ENCODE measurements around the gene RASGEF1C.

RASGEF1C gene

DNA sequence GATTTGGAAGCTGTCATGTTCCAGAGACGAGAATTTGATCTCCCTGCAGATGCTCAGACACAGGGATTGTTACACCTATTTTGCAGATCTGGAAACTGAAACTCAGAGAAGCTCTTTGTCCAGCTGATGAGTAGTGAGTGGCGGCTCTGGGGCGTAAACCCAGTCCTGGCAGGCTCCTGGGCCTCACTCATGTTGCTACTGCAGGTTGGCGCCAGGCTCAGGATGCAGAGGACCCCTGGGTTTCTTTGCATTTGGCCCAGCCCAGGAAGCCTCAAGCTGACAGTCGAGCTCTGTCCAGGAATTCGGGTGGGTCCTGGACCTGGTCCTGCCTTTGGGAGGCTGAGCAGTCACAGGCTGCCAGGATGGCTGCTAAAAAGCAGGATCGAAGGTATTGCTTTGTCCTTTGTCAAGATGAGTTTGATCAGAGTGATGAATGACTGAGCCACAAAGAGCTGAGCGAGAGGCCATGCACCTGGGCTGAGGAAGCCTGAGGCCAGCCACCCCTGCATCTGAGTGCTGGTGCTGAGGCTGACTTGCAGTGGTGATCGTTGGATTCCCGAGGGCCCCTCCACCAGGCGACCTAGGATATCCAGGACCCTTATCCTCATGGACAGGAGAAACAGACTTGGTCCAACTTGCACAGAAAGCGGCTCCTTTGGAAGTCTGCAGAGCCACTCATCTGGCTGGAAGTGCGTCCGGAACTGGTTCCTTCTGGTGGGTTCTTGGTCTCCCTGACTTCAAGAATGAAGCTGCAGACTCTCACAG is 129.1 kb downstream of the RASGEF1C start:
- DNase-seq, result no peak

DNA sequence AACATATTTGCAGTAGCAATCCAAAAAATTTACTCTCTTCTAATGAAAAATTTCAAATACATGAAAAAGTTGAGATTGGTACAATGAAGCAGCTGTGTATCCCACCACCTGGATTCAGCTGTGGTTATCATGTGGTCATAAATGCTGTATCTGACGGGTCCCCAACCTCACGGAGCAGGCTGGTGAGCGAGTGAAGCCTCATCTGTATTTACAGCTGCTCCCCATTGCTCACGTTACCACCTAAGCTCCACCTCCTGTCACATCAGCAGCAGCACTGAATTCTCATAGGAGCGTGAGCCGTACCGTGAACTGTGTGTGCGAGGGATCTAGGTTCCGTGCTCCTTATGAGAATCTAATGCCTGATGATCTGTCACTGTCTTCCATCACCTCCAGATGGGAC is 130.7 kb downstream of the RASGEF1C start:
- DNase-seq, result no peak

DNA sequence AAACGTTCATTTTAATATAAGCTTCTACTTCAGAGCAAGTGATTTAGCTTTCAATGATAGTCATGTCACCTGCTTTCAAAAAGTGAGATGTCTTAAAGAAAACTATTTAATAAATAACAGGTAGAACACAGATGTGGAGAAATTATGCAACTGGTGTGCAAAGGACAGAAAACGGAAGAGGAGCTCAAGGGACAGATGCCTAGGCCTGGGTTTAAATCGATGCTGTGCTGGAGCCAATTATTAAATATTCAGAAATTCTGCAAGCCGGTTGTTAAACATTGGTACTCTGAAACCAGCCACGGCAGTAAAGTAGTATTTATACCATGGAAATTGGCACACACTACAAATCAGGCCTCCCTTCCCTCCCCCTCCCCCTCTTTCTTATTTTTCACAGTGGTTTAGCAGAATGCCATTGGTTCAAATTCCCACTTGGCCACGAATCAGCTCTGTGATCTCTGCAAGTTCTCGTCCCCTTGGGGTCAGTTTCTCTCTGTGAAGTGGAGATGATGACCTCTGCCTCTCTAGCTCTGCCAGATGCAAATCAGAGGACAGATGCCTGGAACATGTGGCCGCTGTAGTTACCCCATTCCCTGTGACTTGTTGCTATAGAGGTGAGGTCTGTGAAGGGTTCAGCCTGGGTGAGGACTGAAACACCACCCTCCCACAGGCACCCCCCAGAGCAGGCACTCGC is 131.3 kb downstream of the RASGEF1C start:
- DNase-seq, result no peak

DNA sequence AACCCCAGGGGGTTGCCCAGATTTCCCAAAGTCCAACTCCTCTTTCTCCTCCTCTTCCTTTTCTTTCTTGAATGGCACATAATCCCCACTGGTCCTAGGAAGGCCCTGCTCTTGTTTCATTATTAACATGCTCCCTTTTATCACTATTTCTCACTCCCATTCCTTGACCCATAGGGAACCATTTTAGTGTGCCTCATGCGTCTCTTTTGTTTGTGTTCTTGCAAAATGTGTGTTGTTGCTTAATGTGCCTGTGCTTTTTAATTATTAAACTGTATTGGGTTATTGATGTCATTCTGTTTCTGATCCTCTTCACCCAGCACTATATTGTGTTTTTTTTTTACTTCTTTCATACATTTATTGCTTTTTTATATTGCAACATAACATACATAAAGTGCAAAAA is 133.3 kb downstream of the RASGEF1C start:
- DNase-seq, result no peak

DNA sequence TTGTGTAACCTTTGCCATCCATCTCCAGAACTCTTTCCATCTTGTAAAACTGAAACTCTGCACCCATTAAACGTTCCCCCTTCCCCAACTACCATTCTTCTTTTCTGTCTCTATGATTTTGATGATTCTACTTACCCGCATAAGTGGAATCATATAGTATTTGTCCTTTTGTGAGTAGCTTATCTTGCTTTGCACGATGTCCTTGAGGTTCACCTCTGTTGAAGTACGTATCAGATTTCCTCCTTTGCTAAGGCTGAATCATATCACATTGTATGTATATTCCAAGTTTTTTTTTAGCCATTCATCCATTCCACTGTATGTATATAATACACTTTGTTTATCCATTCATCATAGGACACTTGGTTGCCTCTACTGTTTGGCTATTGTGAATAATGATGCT is 134.5 kb downstream of the RASGEF1C start:
- DNase-seq, result no peak

DNA sequence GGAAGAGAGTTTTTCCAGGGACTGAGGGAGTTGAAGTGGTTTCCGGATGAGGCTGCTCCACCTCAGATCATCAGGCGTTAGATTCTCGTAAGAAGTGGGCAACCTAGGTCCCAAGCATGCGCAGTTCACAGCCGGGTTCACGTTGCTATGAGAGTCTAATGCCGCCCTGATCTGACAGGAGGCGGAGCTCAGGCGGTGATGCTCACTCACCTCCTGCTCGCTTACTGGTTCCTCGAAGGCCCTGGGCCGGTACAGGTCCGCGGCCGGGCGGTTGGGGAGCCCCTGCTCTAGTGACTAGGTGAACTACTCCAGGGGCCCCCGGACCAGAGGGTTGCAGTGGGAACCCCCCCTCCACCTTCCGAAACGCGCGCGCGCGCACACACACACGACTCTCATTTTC is 136.5 kb downstream of the RASGEF1C start:
- DNase-seq, result no peak

DNA sequence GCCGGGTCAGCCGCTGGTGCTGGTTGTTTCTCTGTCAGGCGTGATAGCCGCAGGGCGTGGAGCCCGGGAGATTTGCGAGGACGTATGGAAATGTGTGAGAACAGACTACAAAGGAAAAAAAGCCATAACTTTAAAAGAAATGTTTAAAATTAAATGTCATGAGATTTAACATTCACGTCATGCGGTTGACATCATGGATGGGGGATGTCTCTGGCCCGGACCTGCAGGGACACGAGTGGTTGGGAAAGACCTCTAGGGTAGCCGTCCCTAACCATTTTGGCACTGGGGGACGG is 136.8 kb downstream of the RASGEF1C start:
- DNase-seq, result no peak

DNA sequence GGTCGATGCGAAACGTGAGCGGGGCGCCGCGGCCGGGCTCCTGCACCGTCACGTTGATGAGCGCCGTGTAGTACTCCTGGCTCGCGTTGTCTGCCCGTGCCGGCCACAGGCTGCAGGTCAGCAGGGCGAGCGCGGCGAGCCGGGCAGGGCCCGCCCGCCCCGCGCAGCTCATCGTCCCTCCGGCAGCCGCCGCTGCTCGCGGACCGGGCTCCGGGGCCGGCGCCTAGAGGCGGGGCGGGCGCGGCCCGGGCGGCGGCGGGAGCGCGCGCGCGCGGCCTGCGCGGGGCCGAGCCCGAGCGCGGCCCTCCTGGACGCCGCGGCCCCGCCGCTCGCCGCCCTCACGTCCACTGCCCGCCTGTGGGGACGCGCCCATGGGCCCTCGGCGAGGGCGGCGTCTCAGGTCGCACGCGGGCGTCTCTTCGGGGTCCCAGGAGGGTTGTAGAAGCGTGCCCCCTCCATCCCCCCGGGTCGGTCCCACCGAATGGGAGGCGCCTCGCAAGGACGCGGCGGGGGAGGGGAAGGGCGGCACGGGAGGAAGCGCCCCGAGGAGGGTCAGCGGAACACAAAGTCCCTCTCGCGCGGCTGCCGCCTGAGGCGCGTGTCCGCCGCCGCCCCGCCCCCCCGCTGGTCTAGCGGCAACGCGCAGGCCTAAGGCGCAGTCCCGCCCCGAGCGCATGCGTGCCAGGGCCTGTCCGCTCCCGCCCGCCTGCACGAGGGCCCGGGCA is 137.3 kb downstream of the RASGEF1C start, which contains the start of gene RNF130:
RNF130 (minus strand) TSS at position 229 of the 725 bp plus-strand sequence; CDS start at position 172, 57 bp downstream.
- DNase-seq, result peak; percentile 95

DNA sequence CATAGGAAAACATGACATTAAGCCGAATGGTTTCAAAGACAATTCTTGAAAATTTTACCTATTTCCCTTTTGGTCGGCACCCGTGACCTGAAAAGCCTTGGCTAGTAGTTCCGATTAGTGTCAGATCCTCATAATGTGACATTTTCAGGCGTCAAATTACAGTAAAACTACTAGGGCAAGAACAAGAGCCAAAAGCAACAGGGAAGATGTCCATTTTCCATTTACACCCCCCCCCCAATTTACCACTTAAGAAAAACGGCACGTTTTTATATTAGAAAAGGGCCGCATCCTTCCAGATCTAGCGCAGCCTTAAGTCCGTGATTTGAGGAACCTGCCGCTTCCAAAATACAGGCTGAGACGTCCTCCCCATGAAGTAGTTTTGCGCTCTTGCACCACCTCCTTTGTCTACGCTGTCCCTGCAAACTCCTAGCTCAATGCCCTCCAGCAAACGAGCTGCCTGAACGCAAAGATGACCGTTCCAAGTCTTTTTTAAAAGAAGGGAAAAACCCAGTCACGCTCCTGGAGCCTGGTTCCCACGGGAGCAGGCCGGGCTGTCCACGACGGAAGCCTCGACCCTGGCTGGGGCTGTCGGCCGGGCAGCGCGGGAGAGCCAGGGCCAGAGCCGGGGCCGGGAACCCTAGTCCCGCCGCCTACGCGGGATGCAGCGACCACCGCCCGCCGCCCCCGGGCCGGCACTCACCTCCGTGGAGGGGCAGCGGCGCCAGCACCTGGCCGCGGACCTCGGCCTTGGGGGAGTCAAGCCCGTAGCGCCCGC is 138.1 kb downstream of the RASGEF1C start:
- peak; percentile 72 for DNase-seq

DNA sequence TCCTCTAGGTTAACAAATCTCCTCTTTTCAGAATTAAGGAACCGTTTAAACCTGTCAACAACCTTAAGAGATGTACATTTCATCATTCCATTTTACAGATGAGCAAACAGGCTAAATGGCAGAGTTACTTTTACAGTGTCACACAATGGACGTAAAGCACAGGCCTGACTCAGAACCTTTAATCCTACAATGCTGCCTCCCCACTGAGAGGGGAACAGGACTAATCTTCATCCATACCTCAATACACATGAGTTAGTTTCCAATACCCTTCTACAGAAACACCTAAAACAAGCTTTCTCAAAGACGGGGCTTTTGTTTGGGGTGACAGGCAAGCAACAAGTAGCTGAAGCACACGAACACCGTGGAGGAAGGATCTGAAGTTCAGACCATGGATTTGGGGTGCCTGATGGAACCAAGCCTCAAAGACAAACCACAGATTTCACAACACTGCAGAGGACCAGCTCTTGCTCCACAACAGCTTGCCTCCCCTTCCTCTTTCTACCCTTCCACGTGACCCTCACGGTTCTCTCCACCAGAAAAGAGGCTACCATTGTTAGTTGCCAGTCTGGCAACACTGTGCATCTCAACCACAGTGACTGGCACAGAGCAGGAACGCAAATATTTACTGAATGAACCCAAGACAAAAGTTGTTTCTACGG is 139.3 kb downstream of the RASGEF1C start:
- no peak for DNase-seq

DNA sequence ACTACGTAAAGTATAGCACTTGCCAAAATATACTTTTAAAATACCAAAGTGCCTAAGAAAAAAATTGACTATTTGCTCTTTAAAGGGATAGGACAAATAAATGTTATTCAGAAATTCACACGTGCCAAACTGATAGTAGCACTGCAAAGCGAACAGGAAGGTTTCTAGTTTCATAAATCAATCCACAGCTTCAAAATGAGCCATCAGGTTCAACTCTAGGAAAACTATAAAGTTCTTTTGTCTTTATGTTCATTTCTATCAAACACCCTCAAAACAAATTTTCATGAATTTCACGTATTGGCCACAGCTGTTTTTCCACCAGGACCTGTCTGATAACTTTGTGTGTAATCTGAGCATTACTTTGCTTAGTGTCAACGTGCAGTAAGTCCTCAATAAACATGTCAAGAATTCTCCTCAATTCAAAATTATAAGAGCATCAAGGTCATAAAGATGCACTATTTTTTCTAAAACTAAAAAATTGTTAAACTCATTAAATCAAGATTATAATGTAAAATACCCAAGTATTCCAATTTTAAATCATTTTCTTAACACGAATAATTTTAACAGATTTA is 140.4 kb downstream of the RASGEF1C start:
- DNase-seq, result no peak

DNA sequence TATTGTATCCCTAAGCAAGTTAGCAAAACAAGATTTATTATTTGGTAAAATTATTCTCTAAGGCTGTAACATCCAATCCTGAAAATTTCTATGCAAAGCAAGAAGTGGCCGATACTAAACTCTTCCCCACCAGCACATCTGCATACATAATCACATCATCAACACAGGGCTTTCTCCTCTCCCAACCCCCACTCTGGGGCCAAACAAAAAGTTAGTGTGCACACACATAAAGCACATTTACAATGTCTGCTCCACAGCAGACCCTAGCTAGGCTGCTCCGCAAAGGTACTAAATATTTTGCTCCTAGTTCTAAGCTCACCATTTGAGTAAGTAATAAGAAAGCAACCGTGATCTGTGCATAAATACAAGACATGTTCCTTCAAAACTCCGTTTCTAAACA is 141.0 kb downstream of the RASGEF1C start:
- DNase-seq, result no peak

DNA sequence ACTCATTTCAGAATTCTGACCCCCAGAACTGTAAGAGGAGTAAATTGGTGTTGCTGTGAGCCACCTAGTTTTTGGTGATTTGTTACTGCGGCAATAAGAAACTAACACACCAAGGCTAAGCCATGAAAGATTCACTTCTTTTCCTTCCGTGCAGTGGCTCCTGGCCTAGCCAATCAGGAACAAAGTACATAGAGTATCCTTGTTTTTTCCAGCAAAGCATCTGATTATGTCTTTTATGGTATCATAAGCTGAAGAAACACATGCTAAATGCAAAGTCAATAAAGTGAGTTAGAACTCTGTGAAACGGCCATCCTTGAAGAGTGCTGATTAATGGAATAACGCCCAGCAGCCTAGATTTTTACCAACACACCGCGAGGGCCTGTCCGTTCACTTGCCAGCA is 148.8 kb downstream of the RASGEF1C start:
- DNase-seq, result no peak

DNA sequence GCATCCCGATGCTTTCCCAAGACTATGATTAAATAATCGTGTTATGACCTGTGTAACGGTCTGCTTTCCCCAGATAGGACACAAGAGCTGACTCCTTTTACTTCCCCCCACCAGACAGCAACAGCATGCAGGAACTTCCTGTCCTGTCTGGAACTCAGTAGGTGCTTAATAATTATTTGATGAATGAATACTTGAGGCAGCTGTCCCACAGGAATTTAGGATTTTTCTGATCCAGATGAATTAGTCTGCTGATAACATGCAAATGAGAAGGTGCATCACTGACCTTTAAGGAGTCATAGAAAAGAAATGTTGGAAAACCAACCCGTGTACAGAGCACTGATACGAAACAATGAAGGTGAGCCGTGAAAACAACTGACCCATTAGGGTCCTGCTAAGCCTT is 149.7 kb downstream of the RASGEF1C start:
- no peak for DNase-seq

DNA sequence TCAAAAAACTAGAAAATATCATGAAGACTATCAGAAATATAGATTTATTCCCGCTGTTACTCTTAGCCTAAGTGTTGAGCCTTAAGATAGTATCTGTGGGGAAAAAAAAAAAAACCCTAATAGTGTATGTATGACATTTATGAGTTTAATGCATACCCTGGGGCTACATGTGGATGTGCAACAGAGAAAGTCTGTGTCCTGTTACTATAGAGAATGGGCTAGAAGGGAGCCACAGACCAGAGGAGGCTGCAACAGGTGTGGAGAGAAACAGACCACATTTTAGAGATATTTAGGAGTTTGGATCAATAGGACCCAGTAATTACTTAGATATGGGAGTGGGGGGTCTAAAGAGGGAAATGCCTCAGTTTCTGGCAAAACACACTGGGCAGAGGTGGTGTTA is 152.9 kb downstream of the RASGEF1C start:
- DNase-seq, result no peak

DNA sequence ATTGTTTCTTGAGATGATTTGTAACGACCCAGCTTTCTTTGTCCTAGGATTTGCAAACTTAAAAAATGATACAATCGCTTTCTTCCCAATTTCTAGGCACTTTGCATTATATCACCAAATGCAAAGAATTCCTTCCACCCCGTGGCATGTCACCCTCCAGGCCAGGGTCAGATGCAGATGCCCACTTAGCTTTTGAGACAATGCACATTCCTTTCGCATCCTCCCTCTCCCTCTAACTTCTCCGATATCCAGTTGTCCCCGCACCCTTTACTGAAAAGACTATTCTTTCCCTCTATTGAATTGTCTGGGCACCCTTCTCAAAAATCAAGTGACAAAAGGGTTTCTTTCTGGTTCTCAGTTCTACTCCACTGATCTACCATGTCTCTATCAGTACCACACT is 154.8 kb downstream of the RASGEF1C start:
- DNase-seq, result no peak

DNA sequence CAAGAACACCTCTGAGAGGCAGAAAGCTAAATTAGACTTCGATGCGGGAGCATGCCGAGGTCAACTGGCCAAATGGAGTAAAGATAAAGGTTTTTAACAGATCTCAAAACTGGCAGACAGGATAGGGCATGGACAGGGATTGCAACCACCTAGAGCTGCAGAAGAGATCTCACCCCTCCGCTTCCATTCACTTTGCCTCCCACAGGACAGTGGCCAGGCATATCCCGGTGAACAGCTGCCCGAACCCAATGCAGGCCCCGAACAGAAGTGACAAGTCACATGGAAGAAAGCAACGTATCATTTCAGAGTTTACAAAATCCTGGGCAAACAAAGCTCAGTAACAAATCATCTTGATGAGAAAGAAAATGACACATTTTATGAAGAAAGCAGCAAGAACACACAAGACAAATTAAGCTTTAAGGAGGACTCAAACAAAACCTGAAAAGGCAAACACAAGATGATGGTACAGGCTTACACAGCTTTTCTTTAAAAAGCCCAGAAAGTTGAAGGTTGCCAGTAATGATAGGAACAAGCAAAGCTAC is 155.9 kb downstream of the RASGEF1C start:
- no peak for DNase-seq

DNA sequence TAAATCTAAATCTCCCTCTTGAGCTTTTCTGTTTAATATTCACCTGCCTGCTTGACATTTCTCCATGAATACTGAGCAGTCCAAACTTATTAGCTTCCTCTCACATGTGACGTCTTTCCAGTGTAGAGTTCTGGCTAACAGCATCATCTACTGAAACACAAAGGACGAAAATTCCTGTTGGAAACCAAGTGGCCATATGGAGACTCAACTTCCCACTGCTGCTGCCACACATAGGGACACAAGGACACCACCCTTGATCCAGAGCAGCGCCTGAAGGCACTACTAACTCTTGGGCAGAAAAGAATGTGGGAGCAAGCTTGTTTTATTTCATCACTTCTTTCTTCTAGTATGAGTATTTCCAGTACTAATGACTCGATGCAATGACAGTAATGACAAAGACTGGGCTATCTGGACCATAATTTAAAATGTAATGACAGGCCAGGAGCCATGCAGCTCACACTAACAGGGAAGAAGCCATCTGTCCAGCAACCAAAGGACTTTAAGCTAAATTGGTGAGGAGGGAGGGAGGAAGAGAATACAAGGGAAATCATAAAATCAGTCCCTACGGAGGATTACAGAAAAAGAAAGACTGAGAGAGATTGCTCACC is 156.7 kb downstream of the RASGEF1C start:
- DNase-seq, result no peak

Measured in islet precursor cell (in vitro differentiated cells).